SKM-1 (cell line): ENCODE data around the gene ZNF782.
"Not testable (repeated sequence)": the region's sequence is repeated elsewhere in the genome, so short reads cannot be mapped to it uniquely, and the experiment has no call there.

Source experiments
- DNase-seq: peaks from one replicate; lab custom pipeline; 2025; ENCODE audit not compliant: unreplicated experiment; lab: John Stamatoyannopoulos, UW

ZNF782 gene

DNA sequence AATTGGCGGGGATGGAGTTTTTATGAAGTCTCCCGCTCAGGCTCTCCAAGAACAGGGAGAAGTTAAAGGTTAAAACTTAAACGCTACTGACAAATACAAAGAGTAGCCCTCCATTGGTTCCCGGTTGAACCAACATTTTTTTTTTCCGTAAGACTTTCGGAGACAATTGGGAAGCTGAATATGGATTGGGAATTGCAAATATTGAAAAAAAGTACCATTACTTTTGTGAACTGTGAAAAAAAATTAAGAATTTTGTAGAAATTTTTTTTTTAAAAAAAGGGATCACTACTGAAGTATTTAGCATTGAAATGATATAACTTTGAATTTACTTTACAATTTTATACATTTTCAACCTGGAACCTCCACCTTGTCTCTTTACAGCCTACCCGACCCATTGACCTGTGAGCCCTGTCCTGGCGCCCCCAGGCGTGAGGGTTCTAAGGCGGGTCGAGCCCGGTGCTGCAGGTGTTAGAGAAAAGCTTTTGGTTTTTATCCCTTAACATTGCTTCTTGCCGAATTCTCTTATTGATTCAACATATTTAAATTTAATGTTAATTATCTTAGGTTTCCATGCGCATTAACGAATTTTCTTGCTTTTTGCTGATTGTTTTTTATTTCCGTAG is 448 bp upstream of the ZNF782 start:
- no peak for DNase-seq

DNA sequence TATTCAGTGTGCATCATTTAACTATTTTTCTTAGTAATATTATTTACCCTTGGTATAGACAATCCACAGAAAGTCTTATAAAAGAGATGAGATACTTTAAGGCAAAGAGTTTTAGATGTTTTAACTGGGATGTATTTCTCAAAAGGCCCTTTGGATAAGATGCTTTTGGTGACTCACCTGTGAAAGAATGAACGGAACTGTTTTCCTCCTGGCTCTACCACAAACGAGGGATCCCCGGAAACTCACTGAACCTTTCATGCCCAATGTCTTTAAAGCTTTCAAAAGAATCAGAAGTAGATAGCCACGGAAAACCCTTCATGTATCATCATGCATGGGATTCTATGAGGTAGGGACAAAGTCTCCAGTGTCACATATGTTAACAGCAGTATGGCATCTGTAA is 1.6 kb downstream of the ZNF782 start:
- no peak for DNase-seq

DNA sequence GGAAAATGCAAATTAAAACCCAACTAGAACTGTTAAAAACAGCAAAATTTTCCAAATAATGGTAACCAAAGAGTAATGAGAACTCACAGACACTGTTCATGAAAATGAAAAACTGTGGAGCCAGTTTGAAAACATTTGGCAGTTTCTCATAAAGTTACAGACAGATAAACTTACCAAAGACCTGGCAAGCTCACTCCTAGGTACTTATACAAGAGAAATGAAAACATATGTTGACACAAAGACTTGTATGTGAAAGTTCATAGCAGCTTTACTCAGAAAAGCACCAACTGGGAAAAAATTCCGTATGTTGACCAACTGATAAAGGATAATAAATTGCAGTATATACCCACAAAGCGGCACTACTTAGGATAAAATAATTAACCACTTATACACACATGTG is 10.3 kb downstream of the ZNF782 start:
- no peak for DNase-seq

DNA sequence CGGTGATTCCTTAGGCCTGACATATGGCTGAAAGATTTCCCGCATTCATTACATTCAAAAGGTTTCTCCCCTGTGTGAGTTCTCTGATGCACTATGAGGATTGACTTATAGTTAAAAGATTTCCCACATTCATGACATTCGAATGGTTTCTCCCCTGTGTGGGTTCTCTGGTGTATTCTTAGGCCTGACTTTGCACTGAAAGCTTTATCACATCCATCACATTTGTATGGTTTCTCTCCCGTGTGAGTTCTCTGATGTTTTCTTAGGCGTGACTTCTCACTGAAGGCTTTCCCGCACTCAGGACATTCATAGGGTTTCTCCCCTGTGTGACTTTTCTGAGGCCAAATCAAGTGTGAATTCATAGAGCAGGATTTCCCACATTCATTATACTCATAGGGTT is 35.8 kb downstream of the ZNF782 start:
- no peak for DNase-seq

DNA sequence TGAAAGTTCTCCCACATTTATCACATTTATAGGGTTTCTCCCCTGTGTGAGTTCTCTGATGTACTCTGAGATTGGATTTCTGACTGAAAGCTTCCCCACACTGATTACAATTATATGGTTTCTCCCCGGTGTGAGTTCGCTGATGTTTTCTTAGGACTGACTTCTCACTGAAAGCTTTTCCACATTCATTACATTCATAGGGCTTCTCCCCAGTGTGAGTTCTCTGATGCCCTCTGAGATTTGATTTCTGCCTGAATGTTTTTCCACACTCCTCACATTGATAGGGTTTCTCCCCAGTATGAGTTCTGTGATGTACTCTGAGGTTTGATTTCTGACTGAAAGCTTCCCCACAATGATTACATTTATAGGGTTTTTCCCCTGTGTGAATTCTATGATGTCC is 36.3 kb downstream of the ZNF782 start:
- DNase-seq: no peak

DNA sequence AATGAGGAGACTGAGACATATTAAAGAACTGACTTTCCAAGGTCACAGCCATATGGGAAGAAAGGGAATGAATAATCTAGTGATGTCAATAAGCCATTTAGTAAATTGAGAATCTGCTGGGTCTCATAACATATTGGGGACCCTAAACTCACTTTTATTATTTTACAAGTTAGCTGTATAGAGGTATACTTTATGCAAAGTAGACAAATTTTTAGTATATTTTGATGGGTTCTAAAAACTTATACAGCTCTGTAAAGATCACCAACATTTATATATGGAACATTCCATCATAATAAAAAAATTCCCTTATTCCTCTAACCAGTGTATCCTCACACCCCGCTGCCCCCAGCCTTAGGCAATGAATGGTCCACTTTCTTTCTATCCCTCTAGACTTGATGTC is 40.7 kb downstream of the ZNF782 start:
- DNase-seq: no peak

DNA sequence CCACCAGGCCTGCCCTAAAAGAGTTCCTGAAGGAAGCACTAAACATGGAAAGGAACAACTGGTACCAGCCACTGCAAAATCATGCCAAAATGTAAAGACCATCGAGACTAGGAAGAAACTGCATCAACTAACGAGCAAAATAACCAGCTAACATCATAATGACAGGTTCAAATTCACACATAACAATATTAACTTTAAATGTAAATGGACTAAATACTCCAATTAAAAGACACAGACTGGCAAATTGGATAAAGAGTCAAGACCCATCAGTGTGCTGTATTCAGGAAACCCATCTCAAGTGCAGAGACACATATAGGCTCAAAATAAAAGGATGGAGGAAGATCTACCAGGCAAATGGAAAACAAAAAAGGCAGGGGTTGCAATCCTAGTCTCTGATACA is 55.4 kb downstream of the ZNF782 start:
- not testable (repeated sequence) for DNase-seq

DNA sequence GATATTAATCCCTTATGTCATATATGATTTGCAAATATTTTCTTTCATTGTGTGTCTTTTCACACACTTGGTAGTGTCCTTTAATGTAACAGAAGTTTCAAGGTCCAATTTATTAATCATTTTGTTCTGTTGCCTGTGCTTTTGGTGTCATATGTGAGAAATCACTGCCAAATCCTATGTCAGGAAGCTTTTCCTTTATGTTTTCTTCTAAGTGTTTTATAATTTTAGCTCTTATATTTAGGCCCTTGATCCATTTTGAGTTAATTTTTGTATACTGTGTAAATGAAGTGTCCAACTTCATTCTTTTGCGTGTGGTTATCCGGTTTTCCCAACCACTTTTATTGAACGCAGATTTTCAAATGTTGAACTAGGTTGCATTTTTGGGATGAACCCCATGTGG is 70.3 kb downstream of the ZNF782 start:
- no peak for DNase-seq

DNA sequence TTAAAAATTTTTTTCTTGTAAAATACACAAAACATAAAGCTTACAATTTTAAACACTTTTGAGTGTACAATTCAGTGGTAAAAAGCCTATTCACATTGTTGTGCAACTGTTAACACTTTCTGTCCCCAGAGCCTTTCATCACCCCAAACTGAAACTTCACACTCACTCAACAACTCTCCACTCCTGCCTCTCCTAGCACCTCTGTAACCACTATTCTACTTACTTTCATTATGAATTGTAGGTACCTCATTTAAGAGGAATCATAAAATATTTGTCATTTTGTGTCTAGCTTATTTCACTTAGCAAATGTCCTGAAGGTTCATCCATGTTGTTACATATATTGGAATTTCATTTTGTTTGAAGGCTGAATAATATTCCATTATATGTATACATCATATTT is 72.1 kb downstream of the ZNF782 start:
- no peak for DNase-seq

DNA sequence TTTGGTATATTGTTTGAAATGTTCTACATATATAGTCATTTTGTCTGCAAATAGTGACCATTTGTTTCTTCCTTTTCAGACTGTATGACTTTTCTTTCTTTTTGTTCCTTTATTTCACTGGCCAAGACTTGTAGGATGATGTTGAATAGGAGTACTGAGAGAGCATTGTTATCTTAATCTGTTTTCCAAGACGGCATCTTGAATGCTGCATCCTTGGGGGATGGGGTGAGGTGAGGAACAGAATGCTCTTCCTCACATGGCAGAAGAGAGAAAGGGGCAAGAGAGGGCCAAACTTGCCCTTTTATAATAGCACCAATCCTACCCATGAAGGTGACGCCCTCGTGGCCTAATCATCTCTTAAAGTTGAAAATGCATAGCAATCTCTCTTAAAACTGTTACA is 72.8 kb downstream of the ZNF782 start:
- DNase-seq: no peak

DNA sequence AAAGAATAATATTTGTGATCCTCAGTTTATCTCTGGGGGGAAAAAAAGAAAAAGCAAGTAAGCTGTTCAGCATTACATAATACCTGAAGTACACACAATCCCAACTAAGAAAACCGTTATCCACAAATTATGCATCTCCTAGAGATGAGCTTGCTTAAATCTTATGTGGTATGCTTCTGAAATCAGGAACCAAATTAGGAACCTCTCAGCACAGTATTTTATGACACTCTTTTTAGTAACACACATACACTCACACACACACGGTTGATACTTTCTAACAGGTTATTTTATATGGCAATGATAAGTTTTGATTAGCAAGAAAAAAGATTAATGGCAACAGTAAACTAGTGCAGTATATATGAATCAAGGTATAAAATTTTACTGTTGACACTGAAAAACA is 75.2 kb downstream of the ZNF782 start:
- DNase-seq: no peak

DNA sequence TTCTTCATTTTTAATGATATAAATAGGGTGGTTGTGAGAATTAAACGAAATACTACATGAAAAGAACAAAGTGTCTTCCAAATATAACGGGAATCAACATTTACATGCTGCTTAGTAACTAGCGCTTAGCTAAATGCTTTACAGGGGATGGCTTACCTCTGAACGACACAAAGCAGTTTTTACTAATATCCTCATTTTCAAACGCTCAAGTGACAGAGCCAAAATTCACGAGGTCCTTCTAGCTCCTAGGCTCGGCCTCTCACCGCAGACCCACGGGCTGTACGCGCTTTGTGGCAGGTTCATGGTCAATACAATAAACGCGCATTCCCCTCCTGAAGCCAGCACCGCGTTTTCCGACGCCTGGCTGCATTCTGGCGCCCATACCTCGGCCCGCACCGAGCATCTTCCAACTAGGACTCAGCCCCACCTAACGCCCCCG is 76.9 kb downstream of the ZNF782 start:
- no peak for DNase-seq

DNA sequence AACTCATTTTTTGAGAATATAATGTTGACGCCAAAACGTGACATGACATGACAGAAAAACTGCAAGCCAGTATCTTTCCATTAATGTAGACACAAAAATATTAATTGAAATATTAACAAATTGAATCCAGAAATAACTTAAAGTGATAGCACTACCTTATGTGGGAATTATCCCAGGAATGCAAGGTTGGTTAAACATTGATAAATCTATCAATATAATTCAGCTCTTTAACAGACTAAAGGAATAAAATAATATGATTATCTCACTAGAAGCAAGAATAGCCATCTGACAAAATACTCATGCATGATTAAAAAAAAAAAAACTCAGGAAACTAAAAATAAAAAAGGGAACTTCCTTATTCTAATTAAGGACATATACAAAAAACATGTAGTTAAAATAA is 83.2 kb downstream of the ZNF782 start:
- DNase-seq: no peak

DNA sequence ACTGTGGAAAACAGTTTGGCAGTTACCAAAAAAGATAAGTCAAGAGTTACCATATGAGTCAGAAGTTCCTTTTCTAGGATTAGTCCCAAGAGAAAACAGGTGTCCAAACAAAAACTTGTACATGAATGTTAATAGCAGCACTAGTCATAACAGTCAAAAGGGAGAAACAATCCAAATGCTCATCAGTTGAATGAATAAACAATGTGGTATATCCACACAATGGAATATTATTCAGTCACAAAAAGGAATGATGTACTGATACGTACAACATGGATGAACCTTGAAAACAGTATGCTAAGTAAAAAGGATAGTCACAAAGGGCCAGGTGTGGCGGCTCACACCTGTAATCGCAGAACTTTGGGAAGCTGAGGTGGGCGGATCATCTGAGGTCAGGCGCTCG is 84.3 kb downstream of the ZNF782 start:
- DNase-seq: no peak
